NCI-H2196 treated with DMSO at 0.1 percent for 48 hours (cell line): ENCODE data around the gene ACMSD.
"Not testable (repeated sequence)": the region's sequence is repeated elsewhere in the genome, so short reads cannot be mapped to it uniquely, and the experiment has no call there.

Source experiments
- DNase-seq: peaks from one replicate; lab custom pipeline; 2025; ENCODE audit not compliant: unreplicated experiment; lab: John Stamatoyannopoulos, UW

The ACMSD gene

GRCh38 chr2:134847582-134847981, 9.2 kb downstream of the ACMSD start:
- DNase-seq: not testable (repeated sequence)

GRCh38 chr2:134852518-134852917, 14.1 kb downstream of the ACMSD start:
- DNase-seq: no peak

- no peak for DNase-seq
Measured at GRCh38 chr2:134855709-134856108, 17.3 kb downstream of the ACMSD start.

GRCh38 chr2:134858245-134858644, 19.8 kb downstream of the ACMSD start:
- no peak for DNase-seq

GRCh38 chr2:134861173-134861572, 22.8 kb downstream of the ACMSD start:
- DNase-seq: no peak

- no peak for DNase-seq
Measured at GRCh38 chr2:134862069-134862468, 23.7 kb downstream of the ACMSD start.

- no peak for DNase-seq
Measured at GRCh38 chr2:134862674-134863073, 24.3 kb downstream of the ACMSD start.

GRCh38 chr2:134863446-134863845, 25.0 kb downstream of the ACMSD start:
- no peak for DNase-seq

- no peak for DNase-seq
Measured at GRCh38 chr2:134865067-134865787, 26.8 kb downstream of the ACMSD start.

GRCh38 chr2:134866498-134867099, 28.2 kb downstream of the ACMSD start:
- no peak for DNase-seq

GRCh38 chr2:134869946-134870736, 31.7 kb downstream of the ACMSD start:
- no peak for DNase-seq

- no peak for DNase-seq
Measured at GRCh38 chr2:134873152-134873551, 34.7 kb downstream of the ACMSD start.

GRCh38 chr2:134875309-134875708, 36.9 kb downstream of the ACMSD start:
- no peak for DNase-seq

GRCh38 chr2:134882773-134883172, 44.4 kb downstream of the ACMSD start:
- DNase-seq: no peak

GRCh38 chr2:134883552-134884293, 45.3 kb downstream of the ACMSD start:
- no peak for DNase-seq

GRCh38 chr2:134884435-134884834, 46.0 kb downstream of the ACMSD start:
- DNase-seq: no peak

- no peak for DNase-seq
Measured at GRCh38 chr2:134892282-134893035, 54.0 kb downstream of the ACMSD start.

GRCh38 chr2:134897932-134898331, 59.5 kb downstream of the ACMSD start:
- DNase-seq: no peak

- no peak for DNase-seq
Measured at GRCh38 chr2:134899204-134899603, 60.8 kb downstream of the ACMSD start.

- no peak for DNase-seq
Measured at GRCh38 chr2:134900151-134900550, 61.7 kb downstream of the ACMSD start.

- not testable (repeated sequence) for DNase-seq
Measured at GRCh38 chr2:134903701-134904100, 65.3 kb downstream of the ACMSD start.
